Measurements from ENCODE around the gene TMEM203.

Gene TMEM203

GRCh38 chr9:137230705-137231371, 25.4 kb upstream of the TMEM203 start, which contains the start of gene SLC34A3:
TSS of gene SLC34A3 (plus strand) at chr9:137230901. CDS start at chr9:137231703, 802 bp downstream.
- in situ Hi-C loops (cut with MboI; ENCODE audit: low sequenced_read_pairs): no loop called here

DNA sequence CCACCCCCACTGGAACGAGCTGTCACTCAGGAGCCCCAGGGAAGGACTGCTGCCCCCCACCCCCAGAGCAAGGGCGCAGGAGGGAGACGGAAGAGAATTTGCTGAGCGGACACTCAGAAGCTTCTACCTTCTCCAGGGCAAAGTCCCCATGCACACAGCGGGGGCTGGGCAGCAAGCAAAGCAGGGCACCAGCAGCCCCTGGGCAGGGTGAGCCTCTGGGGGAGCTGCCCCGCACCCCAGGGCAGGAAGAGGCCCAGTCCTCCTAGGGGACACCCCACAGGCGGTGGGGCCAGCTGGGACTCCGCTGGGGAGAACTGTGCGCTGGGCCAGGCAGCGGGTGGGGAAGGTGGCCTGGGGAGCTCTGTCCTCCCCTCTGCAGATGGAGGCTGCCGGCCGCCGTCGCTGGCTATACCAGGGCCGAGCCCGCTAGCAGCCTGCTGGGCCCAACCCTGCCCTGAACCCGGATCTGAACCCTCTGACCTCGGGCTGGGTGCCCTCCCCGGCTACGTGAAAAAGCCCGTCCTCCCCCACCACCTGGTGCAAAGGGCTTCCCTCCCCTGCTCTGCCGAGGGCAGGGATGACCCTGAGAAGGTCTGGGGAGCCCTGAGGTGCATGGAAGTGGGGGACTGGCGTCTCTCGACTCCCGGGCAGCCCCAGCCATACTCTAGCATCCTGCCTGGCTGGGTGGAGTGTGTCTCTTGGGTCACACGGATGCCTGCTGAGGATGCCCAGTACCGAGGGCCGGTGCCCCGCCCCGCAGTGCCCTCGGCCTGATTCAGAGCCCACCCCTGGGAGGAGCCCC, 24.7 kb upstream of the TMEM203 start:
- in situ Hi-C loops (cut with MboI; ENCODE audit: low sequenced_read_pairs): loop anchor here (5.0 kb wide), 1 partner anchor 108 kb away; no protein-coding TSS in a partner anchor

DNA sequence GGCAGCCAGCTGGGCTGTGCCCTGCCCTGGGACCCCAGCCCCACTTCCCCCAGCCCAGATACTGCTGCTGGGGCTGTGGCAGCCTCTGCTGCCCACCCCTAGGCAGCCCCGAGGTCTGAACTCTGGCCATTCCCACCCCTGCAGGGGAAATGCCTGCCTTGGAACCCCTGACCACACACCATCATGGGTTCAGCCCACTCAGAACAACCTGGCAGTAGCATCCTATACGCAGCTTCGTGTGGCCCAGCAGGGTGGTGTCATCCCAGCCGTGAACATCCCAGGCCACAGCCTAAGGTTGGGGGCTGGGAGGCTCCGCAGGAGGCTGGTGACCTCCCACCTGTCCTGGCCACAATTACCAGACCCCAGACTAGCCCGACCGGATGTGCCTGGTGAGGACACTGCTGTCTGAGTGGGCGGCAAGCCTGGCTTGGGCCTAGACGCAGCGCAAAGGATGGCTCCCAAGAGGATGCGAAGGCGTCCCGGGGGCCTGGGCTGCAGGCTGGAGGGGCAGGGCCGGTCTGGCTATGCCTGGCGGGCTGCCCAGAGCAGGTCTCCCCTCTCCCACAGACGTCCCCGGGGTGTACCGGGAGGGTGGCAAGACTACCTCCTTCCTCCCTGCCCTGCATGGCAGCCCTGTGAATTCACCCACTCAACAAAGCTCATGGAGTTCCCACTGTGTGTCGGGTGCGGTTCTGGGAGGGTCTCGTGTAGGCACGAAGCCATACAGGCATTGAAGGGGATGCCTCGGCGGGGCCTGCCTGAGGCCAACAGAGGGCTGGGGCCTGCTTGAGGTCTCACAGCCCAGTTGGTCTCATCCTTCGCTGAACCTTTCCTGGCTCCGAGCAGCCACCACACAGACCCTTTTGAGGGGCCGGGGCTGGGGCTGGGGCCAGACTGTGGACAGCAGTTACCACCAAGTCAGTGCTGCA, 23.8 kb upstream of the TMEM203 start:
- in situ Hi-C loops (cut with MboI; ENCODE audit: low sequenced_read_pairs): loop anchor here (5.0 kb wide), 1 partner anchor 107 kb away; no protein-coding TSS in a partner anchor

DNA sequence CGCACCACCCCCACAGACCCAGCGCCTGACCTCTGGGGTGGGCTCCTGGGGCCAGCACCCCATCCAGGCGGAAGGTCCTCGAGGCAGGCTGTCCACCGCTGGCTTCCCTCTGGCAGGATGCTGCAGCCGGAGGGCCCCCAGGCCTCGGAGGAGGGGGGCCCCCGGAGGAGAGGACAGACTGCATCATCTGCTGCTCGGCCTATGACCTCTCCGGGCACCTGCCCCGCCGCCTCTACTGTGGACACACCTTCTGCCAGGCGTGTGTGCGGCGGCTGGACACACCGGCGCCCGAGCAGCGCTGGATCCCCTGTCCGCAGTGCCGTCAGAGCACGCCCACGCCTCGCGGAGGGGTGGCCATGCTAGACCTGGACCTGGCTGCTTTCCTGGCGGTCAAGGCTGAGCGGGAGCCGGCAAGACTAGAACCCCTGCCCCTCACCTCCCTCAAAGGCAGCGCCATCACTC, 23.1 kb upstream of the TMEM203 start:
- in situ Hi-C loops (cut with MboI; ENCODE audit: low sequenced_read_pairs): loop anchor here (5.0 kb wide), 1 partner anchor 106 kb away; no protein-coding TSS in a partner anchor

DNA sequence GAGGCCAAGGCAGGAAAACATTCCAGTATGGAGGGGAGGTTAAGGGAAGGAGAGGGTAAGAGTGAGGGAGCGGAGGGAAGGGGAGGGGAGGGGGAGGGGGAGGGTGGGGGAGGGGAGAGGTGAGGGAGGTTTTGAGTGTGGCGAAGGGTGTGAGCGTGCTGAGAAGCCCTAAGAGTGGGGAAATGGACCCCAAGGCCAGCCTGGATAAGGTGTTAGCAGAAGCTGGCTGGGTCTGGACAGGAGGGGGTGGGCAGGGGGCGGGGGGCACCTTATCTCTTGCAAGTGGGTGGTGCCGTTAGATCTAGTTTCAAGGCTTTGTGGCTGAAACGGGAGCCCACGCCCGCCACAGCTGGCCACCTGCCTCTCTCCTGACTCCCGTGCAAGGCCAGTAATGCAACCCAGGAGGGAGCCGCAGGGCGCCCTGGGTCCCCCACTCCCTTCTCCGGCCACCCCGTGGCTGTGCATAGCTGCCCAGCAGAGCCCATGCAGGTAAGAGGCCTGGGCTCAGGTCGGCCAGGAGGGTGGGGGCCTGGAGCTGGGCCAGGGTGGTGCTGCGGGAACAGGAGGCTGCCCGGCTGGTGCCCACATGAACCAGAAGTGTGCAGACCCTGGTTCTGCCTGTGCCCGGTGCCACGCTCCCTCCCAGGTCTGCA, 22.5 kb upstream of the TMEM203 start:
- in situ Hi-C loops (cut with MboI; ENCODE audit: low sequenced_read_pairs): loop anchor here (5.0 kb wide), 1 partner anchor 106 kb away; no protein-coding TSS in a partner anchor

- in situ Hi-C loops (cut with MboI; ENCODE audit: low sequenced_read_pairs): loop anchor here (5.0 kb wide), 1 partner anchor 105 kb away; no protein-coding TSS in a partner anchor
Observed at GRCh38 chr9:137227054-137227852, 21.8 kb upstream of the TMEM203 start, which contains the start of gene RNF224. TSS of gene RNF224 (plus strand) at chr9:137227502. CDS start at chr9:137228336, 834 bp downstream.

DNA sequence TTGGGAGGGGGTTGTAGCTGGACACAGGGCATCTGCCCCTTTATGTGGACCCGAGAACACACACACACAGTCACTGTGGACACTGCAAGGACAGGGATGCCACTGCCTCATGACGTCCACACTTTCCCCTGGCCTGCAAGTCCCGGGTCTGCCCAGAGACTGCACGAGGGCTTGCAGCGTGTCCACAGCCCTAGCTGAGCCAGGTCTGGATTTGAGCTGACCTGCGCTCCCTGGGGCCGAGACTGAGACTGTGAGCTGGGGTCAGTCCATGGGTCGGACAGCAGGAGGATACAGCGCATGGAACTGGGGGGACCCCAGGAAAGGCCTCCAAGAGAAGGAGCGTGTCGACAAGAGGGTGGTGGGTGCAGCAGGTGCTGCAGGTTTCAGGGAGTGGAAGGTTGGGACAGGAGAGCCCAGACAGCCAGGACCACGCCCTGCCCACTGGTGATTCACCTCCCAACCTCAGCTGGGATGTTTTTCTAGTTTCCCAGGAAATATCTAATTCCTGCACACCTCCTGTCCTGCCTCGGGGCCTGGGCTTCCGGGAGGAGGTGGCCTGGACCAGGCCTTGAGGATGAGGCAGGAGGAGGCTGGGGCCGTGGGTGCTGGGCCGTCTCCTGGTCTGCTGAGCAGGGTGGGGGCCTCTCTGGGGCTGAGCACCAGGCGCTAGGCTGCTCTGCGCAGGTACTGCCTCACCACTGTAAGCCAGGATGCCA, 21.0 kb upstream of the TMEM203 start:
- in situ Hi-C loops (cut with MboI; ENCODE audit: low sequenced_read_pairs): loop anchor here (5.0 kb wide), 1 partner anchor 104 kb away; no protein-coding TSS in a partner anchor

- in situ Hi-C loops (cut with MboI; ENCODE audit: low sequenced_read_pairs): loop anchor here (5.0 kb wide), 1 partner anchor 104 kb away; no protein-coding TSS in a partner anchor
Observed at GRCh38 chr9:137225699-137226331, 20.4 kb upstream of the TMEM203 start.

DNA sequence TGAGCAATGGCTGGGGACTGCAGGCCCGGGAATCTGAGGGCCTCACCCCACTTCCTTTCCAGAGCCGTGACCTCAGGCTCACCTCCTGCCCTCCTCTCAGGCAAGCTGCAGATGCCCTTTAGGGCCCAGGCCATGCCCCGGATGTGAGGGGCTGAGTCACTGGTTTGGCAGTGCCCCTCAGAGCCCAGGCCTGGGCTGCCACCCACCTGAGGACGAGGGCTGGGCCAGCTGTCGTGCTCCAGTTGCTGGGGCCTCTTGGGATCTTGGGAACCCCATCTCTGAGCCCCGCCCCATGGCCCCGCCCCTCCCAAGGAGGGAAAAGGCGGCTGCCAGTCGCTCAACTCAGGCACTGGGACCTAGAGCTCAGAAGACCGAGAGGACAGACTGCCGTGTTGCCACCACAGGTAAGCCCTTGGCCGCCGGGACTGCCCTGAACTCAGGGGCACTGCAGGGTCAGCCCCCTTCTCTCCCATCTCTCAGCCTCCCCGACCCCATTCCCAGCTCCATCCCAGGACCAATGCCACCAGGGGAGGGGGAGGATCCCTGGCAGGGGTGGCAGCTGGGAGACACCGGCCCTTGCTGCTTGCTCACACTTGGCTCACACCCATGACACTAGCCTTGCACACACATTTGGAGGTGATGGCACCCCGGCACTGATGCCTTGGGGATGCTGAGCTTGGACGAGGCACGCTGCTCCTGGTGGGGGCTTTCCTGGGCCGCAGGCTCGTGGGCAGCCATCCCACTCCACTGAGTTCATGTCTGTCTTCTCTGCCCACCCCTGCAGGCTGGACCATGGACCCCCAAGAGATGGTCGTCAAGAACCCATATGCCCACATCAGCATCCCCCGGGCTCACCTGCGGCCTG, 19.6 kb upstream of the TMEM203 start, which contains the start of gene CYSRT1:
Gene CYSRT1 (plus strand): TSS at position 345 of the 865 bp plus-strand sequence. CDS start 448 bp downstream, at position 793.
- in situ Hi-C loops (cut with MboI; ENCODE audit: low sequenced_read_pairs): loop anchor here (5.0 to 25.0 kb wide), 2 partner anchors 103 to 438 kb away; partner anchors contain the start of genes CCDC183 and TMEM141

DNA sequence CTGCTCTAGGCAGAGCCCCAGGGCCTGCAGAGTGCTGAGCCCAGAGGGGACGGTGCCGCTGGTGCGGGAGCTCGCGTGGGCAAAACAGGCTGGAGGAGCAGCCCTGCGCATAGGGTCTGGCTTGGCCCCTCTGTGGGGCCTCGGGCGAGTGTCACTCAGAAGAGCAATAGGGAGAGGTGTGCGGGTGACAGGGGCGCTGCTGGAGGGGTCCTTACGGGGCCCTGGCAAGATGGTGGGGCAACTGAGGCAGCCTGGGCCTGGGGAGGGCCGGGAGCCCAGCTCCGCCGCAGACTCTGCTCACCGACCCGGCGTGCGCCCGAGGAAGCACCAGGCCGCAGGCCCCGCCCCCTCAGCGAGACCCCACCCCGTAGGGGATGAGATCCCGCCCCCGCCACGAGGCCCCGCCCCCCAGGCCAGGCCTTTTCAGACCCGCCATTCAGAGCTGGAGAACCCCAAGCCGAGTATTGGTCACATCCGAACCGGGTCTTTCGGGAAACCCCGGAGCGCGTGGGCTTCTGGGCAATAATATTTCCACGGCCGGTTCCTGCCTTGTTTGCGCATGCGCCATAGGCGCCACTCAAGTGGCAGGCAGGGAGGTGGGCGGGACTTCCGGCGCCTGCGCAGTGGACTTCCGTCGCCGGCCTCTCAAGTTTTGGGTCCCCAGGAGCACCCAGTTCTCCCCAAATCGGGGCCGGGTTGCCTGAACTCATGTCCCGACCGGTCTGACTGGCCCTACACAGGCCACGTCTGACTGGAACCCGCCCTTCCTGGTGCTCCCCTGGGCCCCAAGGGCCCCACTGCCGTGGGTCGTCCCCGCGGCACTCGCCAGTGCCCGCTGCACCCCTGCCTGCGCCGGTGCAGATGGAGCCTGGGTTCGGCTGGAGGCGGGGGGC, 17.9 kb upstream of the TMEM203 start:
- in situ Hi-C loops (cut with MboI; ENCODE audit: low sequenced_read_pairs): loop anchor here (25.0 kb wide), 1 partner anchor 436 kb away; the partner anchor contains the start of genes CCDC183 and TMEM141

GRCh38 chr9:137222190-137223077, 17.0 kb upstream of the TMEM203 start, which contains the start of gene RNF208:
TSS of gene RNF208 (minus strand) at chr9:137222240. CDS start at chr9:137221212, 1,028 bp downstream.
- in situ Hi-C loops (cut with MboI; ENCODE audit: low sequenced_read_pairs): loop anchor here (25.0 kb wide), 1 partner anchor 435 kb away; the partner anchor contains the start of genes CCDC183 and TMEM141

DNA sequence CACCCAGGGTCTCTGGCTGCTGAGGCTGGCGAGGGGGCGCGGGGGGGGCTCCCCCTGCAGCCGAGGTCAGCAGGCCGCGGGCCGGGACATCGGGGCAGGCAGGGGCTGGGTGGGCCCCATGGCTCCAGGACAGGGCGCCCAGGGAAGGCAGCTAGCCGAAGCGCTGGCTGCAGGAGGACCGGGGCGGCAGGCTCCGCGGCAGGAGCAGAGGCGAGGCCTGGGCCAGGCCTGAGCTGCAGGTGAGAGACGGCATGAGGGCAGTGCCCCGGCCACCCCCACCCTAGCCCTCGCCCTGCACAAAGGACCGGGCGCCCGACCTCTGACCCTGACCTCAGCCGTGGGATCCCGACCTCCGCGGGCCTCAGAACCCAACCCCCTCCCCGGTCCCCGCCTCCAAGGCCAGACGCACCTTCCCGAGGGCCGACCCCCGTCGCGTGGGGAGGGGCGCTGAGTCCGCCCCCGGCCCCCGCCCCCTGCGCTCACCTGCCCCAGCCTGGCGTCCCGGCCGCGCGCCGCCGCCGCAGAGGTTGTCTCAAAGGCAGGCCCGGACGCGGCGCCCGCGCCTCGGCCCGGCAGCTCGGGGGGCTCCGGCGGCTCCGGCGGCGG, 16.2 kb upstream of the TMEM203 start:
- in situ Hi-C loops (cut with MboI; ENCODE audit: low sequenced_read_pairs): loop anchor here (25.0 kb wide), 1 partner anchor 434 kb away; the partner anchor contains the start of genes CCDC183 and TMEM141

- in situ Hi-C loops (cut with MboI; ENCODE audit: low sequenced_read_pairs): loop anchor here (25.0 kb wide), 1 partner anchor 434 kb away; the partner anchor contains the start of genes CCDC183 and TMEM141
Observed at GRCh38 chr9:137221095-137221505, 15.7 kb upstream of the TMEM203 start.

Data from HL-60/S4 (cell line).